ENCODE results near the gene PLCH2. TPM values are rescaled to one million over a fixed set of nuclear protein-coding genes. Genes with fewer than 3 reads are reported as not detected.

PLCH2 gene
- total and polyA plus RNA-seq, 10 of the 15 experiments (the other 5 are each of a cell fraction or from before 2014, with no cell fraction given): 0.03 to 0.73 (median 0.24) TPM; not detected in 3

DNA sequence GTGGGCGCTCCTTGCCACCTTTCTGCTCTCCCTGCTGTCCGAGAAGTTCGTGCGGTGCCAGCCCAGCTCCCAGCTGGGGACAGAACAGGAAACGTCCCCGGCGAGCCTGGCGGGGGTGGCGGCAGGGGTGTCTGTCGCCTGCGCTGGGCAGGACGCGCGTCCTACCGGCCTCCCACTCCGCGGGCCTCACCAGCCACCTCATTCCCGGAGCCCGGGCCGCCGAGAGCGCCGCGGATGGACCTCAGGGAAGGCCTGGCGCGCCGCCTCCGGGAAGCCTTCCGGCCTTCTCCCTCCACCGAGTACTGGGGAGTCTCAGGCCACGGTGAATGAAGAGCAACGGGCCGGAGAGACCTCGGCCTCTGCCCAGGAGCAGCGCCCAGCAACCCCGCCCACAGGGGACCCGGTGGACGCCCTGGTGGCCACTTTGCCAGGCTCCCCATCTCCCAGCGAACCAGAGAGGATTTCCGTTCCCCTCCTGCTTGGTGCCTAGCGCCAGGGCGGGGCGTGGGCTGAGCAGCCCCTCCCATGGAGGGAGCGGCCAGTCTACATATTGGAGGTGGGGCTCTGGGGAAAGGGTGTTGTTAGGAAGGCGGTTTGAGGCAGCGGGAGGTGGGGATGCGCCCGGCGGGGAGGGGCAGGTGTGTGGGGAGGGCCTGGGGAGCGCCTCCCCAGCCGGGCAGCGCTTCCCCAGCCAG is 70.6 kb downstream of the PLCH2 start (continued):
- TF ChIP-seq MAX (IDR thresholded peaks at IDR 0.05; ENCODE audit: low read depth, low read length) (0 out of 2 replicates have a peak, but pooled peaks have one; percentile 44), TBL1XR1 (IDR thresholded peaks at IDR 0.05; ENCODE audit: low read depth, low read length) (no peak; the same call in 1 of the 2 replicates), MLLT1 (IDR thresholded peaks at IDR 0.05) (no peak), RCOR1 (conservative IDR thresholded peaks at IDR 0.05; ENCODE audit: low read depth, low read length) (no peak), POU2F2 (IDR thresholded peaks at IDR 0.05; ENCODE audit: borderline replicate concordance, low read depth, low read length) (no peak), PKNOX1 (IDR thresholded peaks at IDR 0.05) (no peak), ATF7 (IDR thresholded peaks at IDR 0.05; ENCODE audit: low read depth) (no peak), NR2C2 (IDR thresholded peaks at IDR 0.05; ENCODE audit: borderline replicate concordance, control insufficient read depth, insufficient read length, low read depth) (no peak), SIN3A (IDR thresholded peaks at IDR 0.05; ENCODE audit: low read depth, low read length) (no peak; the same call in 1 of the 2 replicates), HSF1 (IDR thresholded peaks at IDR 0.05; ENCODE audit: low read depth, low read length) (no peak), ELK1 (IDR thresholded peaks at IDR 0.05; ENCODE audit: low read depth, low read length) (no peak), ETV6 (conservative IDR thresholded peaks at IDR 0.05 in 1 of 2, IDR thresholded peaks at IDR 0.05 in 1 of 2; ENCODE audit: borderline replicate concordance in 1 of 2, low read depth in 1 of 2) (no peak), SMC3 (IDR thresholded peaks at IDR 0.05; ENCODE audit: borderline replicate concordance, low read length) (no peak), SMAD5 (IDR thresholded peaks at IDR 0.05; ENCODE audit: low read depth) (no peak), KDM1A (IDR thresholded peaks at IDR 0.05; ENCODE audit: borderline replicate concordance) (no peak), CBFB (IDR thresholded peaks at IDR 0.05; ENCODE audit: low read depth) (no peak), MTA3 (IDR thresholded peaks at IDR 0.05; ENCODE audit: borderline replicate concordance, low read length) (no peak), NFYA (IDR thresholded peaks at IDR 0.05; ENCODE audit: borderline replicate concordance, low read depth, low read length) (no peak)
- TF ChIP-seq, protein P1, sequence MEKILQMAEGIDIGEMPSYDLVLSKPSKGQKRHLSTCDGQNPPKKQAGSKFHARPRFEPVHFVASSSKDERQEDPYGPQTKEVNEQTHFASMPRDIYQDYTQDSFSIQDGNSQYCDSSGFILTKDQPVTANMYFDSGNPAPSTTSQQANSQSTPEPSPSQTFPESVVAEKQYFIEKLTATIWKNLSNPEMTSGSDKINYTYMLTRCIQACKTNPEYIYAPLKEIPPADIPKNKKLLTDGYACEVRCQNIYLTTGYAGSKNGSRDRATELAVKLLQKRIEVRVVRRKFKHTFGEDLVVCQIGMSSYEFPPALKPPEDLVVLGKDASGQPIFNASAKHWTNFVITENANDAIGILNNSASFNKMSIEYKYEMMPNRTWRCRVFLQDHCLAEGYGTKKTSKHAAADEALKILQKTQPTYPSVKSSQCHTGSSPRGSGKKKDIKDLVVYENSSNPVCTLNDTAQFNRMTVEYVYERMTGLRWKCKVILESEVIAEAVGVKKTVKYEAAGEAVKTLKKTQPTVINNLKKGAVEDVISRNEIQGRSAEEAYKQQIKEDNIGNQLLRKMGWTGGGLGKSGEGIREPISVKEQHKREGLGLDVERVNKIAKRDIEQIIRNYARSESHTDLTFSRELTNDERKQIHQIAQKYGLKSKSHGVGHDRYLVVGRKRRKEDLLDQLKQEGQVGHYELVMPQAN (conservative IDR thresholded peaks at IDR 0.05): peak; percentile 49; the same call in 1 of the 2 replicates
- TF ChIP-seq, protein P2, sequence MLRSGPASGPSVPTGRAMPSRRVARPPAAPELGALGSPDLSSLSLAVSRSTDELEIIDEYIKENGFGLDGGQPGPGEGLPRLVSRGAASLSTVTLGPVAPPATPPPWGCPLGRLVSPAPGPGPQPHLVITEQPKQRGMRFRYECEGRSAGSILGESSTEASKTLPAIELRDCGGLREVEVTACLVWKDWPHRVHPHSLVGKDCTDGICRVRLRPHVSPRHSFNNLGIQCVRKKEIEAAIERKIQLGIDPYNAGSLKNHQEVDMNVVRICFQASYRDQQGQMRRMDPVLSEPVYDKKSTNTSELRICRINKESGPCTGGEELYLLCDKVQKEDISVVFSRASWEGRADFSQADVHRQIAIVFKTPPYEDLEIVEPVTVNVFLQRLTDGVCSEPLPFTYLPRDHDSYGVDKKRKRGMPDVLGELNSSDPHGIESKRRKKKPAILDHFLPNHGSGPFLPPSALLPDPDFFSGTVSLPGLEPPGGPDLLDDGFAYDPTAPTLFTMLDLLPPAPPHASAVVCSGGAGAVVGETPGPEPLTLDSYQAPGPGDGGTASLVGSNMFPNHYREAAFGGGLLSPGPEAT (IDR thresholded peaks at IDR 0.05; ENCODE audit: low read depth): 0 out of 2 replicates have a peak, but pooled peaks have one; percentile 34

Measured in GM12878 (cell line).